Measurements from ENCODE around the gene CNEP1R1. TPM values are rescaled to one million over a fixed set of nuclear protein-coding genes. Genes with fewer than 3 reads are reported as not detected.

The CNEP1R1 gene
- total and polyA plus RNA-seq, 2 donors from 2014 or later, result 9.4 to 19.4 TPM

DNA sequence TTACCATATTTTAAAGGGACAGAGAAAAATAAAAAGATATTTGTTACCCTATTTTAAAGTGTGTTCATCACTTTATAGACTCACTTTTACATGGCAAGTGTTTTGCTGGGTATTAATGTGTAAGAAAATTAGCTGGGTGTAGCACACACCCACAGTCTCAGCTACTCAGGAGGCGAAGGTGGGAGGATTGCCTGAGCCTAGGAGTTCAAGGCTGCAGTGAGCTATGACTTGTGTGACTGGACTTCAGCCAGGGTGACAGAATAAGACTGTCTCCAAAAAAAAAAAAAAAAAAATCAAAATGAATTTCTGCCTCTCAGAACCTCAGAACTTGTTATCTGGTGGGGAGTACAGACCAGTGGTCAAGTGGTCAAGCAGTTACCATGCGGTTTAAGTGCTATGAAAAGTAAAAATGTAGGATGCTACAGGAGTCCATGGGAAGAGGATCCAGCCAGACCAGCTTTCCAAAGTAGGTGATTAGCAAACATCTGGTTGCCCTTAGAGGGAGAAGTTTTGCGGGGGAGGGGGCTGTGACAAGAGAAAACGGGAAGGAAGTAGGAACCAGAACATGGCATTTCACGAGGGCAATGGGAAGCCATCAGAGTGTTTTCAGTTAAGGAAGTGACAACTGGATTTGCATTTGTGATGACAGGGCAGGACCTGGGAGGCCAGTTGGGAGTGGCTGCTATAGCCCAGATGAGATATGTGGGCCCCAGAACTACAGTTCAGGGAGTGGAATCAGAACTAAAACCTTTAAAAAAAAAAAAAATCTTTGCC is 13.9 kb downstream of the CNEP1R1 start:
- Histone ChIP-seq H3K9ac (ENCODE audit: low read length in 3 of 3) (no peak overlapping the region), H3K9me3 (ENCODE audit: control insufficient read depth in 2 of 3, insufficient read depth in 1 of 3, low read length in 3 of 3) (no peaks in the 10 kb centered on the region), H3K27ac (ENCODE audit: low read depth in 2 of 2, low read length in 2 of 2) (no peak overlapping the region), H3K4me1 (ENCODE audit: control insufficient read depth in 2 of 3, insufficient read depth in 2 of 3, low read depth in 1 of 3, low read length in 3 of 3) (no peaks in the 10 kb centered on the region), H3K4me3 (ENCODE audit: low read length in 3 of 3) (no peak overlapping the region), H3K27me3 (ENCODE audit: control insufficient read depth, insufficient read depth, low read length) (no peaks in the 10 kb centered on the region), H3K36me3 (ENCODE audit: control insufficient read depth in 2 of 3, insufficient read depth in 3 of 3, low read length in 3 of 3) (peaks cover 0 to 17% (median 8%) of the 10 kb centered on the region in 3 donors)
- FAIRE-seq (no peak), DNase-seq (peak in 2 of 5 donors; percentile 2 to 15)
- intact Hi-C loops (cut with DNase I), result no loop called here
- TF ChIP-seq, protein P1, sequence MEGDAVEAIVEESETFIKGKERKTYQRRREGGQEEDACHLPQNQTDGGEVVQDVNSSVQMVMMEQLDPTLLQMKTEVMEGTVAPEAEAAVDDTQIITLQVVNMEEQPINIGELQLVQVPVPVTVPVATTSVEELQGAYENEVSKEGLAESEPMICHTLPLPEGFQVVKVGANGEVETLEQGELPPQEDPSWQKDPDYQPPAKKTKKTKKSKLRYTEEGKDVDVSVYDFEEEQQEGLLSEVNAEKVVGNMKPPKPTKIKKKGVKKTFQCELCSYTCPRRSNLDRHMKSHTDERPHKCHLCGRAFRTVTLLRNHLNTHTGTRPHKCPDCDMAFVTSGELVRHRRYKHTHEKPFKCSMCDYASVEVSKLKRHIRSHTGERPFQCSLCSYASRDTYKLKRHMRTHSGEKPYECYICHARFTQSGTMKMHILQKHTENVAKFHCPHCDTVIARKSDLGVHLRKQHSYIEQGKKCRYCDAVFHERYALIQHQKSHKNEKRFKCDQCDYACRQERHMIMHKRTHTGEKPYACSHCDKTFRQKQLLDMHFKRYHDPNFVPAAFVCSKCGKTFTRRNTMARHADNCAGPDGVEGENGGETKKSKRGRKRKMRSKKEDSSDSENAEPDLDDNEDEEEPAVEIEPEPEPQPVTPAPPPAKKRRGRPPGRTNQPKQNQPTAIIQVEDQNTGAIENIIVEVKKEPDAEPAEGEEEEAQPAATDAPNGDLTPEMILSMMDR (IDR thresholded peaks at IDR 0.05; ENCODE audit: borderline replicate concordance, extremely low read depth, insufficient read depth), result no peak

DNA sequence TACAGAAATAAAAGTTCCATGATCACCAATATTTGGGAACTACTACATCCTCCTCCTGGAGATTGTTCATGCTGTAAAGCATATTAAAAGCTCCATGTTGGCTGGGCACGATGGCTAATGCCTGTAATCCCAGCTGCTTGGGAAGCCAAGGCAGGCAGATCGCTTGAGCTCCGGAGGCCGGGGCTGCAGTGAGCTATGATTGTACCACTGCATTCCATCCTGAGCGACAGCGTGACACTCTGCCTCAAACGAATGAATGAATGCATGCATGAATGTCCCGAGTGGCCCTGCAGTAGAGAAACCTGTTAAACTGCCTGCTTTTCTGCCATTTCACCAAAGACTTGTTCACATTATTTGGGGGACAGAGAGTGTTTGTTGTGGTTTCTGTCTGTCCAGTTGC is 15.0 kb downstream of the CNEP1R1 start:
- Histone ChIP-seq H3K4me1 (ENCODE audit: control insufficient read depth in 2 of 3, insufficient read depth in 2 of 3, low read depth in 1 of 3, low read length in 3 of 3) (no peaks in the 10 kb centered on the region), H3K27me3 (ENCODE audit: control insufficient read depth, insufficient read depth, low read length) (no peaks in the 10 kb centered on the region), H3K4me3 (ENCODE audit: low read length in 3 of 3) (no peak overlapping the region), H3K9ac (ENCODE audit: low read length in 3 of 3) (no peak overlapping the region), H3K9me3 (ENCODE audit: control insufficient read depth in 2 of 3, insufficient read depth in 1 of 3, low read length in 3 of 3) (no peaks in the 10 kb centered on the region), H3K36me3 (ENCODE audit: control insufficient read depth in 2 of 3, insufficient read depth in 3 of 3, low read length in 3 of 3) (peaks cover 0 to 15% (median 5%) of the 10 kb centered on the region in 3 donors), H3K27ac (ENCODE audit: low read depth in 2 of 2, low read length in 2 of 2) (no peak overlapping the region)
- peak in 3 of 5 donors; percentile 33 to 42 (median 40) for DNase-seq
- intact Hi-C loops (cut with DNase I), result no loop called here
- no peak for FAIRE-seq
- TF ChIP-seq, protein P1 (IDR thresholded peaks at IDR 0.05; ENCODE audit: borderline replicate concordance, extremely low read depth, insufficient read depth), result no peak

- intact Hi-C loops (cut with DNase I), result no loop called here
- FAIRE-seq (no peak), DNase-seq (no peak)
- TF ChIP-seq, protein P1 (IDR thresholded peaks at IDR 0.05; ENCODE audit: borderline replicate concordance, extremely low read depth, insufficient read depth), result no peak
- Histone ChIP-seq H3K36me3 (ENCODE audit: control insufficient read depth in 2 of 3, insufficient read depth in 3 of 3, low read length in 3 of 3) (peaks cover 0 to 8% (median 3%) of the 10 kb centered on the region in 3 donors), H3K4me1 (ENCODE audit: control insufficient read depth in 2 of 3, insufficient read depth in 2 of 3, low read depth in 1 of 3, low read length in 3 of 3) (no peaks in the 10 kb centered on the region), H3K9me3 (ENCODE audit: control insufficient read depth in 2 of 3, insufficient read depth in 1 of 3, low read length in 3 of 3) (no peaks in the 10 kb centered on the region), H3K9ac (ENCODE audit: low read length in 3 of 3) (no peak overlapping the region), H3K4me3 (ENCODE audit: low read length in 3 of 3) (no peak overlapping the region), H3K27me3 (ENCODE audit: control insufficient read depth, insufficient read depth, low read length) (no peaks in the 10 kb centered on the region), H3K27ac (ENCODE audit: low read depth in 2 of 2, low read length in 2 of 2) (no peak overlapping the region)
Observed at GRCh38 chr16:50040710-50041109, 15.7 kb downstream of the CNEP1R1 start.

All from kidney (tissue), 14 donors.